Measurements from ENCODE around the gene WTIP.
"Not testable (repeated sequence)": the region's sequence is repeated elsewhere in the genome, so short reads cannot be mapped to it uniquely, and the experiment has no call there.

The WTIP gene

GRCh38 chr19:34504273-34504808 lies 22.8 kb downstream of the WTIP start:
- DNase-seq = no peak

GRCh38 chr19:34504809-34505291 lies 23.3 kb downstream of the WTIP start:
- no peak for DNase-seq

- no peak for DNase-seq
These were observed 23.9 kb downstream of the WTIP start for GRCh38 chr19:34505321-34506025.

- no peak for DNase-seq
These were observed 24.4 kb downstream of the WTIP start for GRCh38 chr19:34506026-34506370.

DNA sequence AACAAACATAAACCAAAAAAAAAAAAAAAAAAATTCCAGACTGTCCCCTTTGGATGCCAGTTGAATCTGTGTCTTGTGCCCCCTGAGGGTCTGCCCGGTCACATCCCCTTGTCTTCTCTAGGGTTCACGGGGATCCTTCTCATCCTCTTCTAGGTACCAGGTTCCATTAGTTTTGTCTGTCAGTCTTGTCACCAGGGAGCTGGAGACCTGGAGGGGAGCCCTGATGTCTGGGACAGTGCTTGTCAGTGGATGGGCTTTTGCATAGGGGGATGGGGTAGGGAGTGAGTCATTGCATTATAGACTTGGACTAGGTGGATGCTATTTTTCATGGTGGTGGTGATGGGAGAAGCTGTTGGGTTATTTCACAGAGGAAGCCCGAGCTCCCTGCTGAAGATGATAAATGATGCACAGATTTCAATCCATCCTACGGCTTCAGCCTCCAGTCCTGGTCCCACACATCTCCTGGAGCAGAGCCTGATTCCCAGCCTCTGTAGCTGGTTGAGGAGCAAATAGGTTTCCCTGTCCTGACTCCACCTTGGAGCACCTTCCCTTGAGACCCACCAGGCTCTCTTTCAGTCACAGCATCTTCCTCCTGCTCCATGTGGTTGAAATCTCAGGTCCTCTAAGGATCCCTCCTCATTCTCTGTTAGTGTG lies 26.0 kb downstream of the WTIP start:
- DNase-seq = no peak

DNA sequence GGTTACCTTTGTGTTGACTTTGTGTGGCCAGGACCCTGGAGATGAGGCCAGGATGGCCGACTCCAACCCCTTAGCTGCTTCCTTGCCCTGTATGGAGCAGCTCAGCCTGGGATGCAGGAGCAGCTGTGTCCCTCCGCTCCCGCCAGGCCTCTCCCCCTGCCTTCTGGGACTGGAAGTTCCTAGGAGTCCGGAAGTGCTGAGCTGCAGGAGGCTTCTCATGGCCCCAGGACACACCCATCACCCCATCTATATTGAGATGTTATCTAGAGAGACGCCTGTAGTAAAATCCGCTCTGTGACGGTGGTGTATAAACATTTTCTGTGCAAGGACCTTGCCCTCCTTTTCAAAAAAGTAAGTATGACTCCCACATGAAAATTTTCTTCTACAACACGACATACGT lies 27.0 kb downstream of the WTIP start:
- no peak for DNase-seq

DNA sequence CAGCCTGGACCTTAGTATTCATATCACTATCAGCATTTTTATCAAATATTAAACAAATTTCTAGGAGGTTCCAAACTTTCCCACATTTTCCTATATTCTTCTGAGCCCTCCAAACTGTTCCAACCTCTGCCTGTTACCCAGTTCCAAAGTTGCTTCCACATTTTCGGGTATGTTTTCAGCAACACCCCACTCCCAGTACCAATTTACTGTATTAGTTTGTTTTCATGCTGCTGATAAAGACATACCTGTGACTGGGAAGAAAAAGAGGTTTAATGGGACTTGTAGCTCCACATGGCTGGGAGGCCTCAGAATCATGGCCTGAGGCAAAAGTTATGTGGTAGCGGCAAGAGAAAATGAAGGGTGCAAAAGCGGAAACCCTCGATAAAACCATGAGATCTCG lies 29.3 kb downstream of the WTIP start:
- DNase-seq = not testable (repeated sequence)

DNA sequence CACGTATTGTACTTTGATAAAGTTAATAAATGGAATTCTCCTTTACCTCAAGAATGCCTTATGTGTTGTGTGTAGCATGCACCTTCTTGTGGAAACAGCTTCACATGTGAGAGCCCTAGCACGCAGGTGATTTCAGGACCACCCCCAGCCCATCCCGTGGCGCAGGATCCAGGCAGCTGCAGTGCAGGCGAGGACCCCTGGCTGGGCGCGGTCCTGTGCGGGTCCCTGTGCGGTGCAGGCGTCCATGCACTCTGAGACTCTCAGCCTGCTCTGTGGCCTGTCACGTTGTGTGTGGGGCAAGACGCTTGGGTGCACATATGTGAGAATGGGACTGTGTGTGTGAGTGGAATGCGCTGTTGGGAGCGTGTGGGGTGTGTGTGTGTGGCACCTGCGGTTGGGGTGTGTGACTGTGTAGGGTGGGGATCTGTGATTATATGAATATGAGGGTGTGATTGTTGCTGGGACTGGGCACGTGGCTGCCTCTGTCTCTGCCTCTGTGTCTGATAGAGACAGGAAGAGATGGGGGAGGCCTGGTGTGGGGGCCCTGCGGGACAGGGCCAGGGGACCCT lies 30.8 kb downstream of the WTIP start:
- no peak for DNase-seq

DNA sequence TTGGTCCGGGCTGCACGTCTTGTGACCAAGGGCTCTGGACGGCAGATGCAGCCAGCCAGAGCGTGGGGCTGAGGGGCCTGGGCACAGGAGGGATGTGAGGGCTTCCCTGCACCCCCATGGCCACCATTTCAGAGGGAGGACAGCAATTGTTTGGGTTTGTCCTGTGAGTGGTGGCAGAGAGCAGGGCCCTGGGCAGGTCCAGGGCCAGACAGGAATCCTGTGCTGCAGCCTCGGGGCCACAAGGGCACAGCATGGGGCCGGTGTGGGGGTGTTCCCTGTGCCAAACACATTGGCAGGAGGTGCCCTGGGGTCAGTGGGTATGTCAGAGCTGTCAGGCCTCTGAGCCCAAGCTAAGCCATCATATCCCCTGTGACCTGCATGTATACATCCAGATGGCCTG lies 32.2 kb downstream of the WTIP start:
- DNase-seq = no peak

DNA sequence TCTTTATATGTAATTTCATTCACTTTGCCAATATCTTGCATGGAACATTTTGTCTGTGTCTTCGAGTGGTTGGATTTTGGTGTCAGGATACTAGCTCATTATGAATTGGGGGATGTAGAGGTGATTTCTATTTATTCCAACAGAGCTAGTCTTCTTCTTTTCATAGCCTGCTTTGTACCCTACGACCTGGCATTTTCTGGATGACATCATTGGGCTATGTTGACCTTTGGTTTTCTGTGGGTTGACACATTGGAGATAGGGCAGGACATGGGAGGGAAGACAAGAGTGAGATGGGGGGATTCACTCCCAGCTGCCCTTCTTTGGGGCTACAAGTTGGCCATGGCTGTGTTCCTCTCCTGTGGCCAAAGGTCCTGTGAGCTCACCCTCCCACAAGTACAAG lies 38.0 kb downstream of the WTIP start:
- DNase-seq = no peak

- no peak for DNase-seq
These were observed 41.9 kb downstream of the WTIP start for GRCh38 chr19:34523408-34523807.

DNA sequence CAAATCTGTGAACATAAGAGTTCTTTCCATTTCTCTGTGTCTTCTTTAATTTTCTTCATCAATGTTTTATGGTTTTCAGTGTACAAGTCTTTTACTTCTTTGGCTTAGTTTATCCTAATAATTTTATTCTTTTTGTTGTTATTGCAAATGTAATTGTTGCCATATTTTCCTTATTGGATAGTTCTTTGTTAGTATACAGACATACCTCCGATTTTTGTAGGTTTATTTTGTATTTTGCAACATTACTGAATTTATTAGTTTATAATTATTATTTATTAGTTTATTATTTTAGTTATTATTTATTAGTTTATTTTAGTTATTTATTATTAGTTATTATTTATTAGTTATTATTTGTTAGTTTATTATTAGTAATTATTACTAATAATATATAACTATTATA lies 43.4 kb downstream of the WTIP start:
- DNase-seq = no peak

DNA sequence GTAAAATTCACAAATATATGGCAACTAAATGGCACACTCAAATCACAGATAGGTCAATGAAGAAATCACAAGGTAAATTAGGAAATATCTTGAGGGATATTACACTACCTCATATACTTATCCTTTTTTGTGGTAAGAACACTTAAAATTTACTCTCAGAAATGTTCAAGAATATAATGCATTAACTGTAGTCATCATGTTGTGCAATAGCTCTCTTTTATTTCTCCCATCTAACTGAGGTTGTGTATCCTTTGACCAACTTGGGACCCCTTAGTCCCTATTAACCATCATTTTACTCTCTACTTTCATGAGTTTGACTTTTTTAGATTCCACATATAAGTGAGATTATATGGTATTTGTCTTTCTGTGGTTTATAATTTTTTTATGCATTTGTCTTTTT lies 52.6 kb downstream of the WTIP start:
- no peak for DNase-seq

- DNase-seq = no peak
These were observed 57.8 kb downstream of the WTIP start for GRCh38 chr19:34539396-34539795.

GRCh38 chr19:34540811-34541557 lies 59.4 kb downstream of the WTIP start:
- no peak for DNase-seq

GRCh38 chr19:34549833-34550232 lies 68.3 kb downstream of the WTIP start:
- no peak for DNase-seq

- no peak for DNase-seq
These were observed 73.9 kb downstream of the WTIP start for GRCh38 chr19:34555447-34555846.

GRCh38 chr19:34556488-34556887 lies 74.9 kb downstream of the WTIP start:
- peak; percentile 12 for DNase-seq

DNA sequence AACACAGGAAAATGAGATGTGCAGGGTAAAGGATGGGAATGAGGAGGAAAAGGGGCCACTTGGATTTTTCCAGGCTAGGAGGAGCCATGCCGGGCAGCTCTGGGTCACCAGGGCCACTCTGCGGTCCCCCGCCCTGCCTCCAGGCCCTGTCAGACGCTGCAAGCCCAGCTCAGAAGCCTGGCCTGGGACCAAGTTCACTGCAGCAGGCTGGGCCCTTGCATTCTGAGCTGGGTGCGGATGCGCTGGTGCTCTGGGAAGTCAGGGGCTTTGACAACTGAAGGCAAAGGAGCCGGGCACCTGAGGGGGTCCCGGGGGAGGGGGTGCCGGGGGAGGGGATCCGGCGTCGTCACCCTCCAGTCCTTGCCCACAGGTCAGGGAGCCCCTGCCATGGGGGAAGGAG lies 77.5 kb downstream of the WTIP start:
- DNase-seq = no peak

- no peak for DNase-seq
These were observed 78.7 kb downstream of the WTIP start for GRCh38 chr19:34560229-34560628.
